GM10266 (cell line): Measurements from ENCODE around the gene HES1.

Experiments used
- DNase-seq: peaks from one replicate; pipeline ENCODE4 v3.0.0; 2012; ENCODE audit errors: extremely low spot score
- TF ChIP-seq, protein P1 (sequence below): IDR thresholded peaks from 2 replicates; pipeline ENCODE4 v1.5.1; 2012; ENCODE audit warnings: mild to moderate bottlenecking, low read depth; ENCODE audit not compliant: control insufficient read depth, insufficient read depth; ENCODE audit errors: missing control alignments

HES1 gene

DNA sequence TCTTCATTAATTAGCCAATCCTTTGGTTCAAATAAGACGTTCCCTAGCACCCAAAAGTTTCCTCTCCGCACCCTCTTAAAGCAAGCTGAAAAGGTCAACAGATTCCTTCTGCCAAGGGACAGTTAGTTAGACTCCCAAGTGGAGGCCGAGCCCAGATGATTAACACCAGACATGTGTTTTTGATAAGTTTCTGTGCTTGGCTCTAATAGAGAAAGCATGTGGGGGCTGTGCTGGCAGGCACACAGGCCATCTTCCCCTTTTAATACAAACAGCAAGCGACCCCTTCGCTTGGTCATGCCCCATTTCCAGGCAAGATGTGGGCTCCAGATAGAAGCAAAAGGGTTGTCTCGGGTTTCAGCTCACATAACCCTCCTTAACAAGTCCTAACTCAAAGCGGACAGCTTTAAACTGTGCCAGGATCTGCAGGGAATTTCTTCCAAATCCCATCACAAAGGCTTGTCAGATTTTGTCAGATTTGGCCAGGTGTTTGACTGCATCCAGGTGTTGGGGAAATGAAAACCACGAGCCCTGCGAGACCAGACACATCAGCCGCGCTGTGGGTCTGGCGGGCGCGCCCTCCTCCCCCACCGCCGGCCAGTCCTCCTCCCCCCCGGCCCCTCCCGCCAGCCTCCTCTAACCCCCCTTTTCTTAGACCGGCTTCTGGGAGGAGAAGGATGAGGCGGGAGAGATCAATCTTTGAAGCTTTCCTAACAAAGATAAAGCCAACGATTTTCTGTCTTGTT, 3.3 kb downstream of the HES1 start:
- peak; percentile 57 for DNase-seq

DNA sequence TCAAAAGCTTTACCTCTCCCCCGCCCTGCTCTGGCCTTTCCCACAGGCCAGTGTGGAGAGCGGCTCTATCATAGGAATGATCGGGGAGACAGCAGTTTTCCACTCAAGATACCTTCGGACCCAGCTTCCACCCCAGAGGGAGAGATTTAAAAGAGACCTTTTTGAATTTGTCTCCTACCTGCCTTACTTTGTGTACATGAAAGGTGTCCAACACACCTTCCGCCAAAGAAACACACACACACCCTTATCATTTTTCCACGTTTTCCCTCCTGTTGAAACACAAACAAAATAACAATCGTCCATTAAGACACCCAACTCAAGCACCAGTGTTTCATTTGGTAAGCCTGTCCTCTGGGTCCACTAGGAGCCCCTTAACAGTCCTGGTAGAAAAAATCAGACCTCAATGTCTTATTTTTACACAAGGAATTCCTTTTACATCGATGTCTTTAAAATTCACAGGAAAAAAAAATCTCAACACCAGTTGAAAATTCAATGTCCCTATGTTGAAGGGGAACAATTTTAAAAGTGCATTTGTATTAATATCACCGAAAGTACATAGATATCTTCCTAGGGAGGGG, 4.0 kb downstream of the HES1 start:
- TF ChIP-seq, protein P1, sequence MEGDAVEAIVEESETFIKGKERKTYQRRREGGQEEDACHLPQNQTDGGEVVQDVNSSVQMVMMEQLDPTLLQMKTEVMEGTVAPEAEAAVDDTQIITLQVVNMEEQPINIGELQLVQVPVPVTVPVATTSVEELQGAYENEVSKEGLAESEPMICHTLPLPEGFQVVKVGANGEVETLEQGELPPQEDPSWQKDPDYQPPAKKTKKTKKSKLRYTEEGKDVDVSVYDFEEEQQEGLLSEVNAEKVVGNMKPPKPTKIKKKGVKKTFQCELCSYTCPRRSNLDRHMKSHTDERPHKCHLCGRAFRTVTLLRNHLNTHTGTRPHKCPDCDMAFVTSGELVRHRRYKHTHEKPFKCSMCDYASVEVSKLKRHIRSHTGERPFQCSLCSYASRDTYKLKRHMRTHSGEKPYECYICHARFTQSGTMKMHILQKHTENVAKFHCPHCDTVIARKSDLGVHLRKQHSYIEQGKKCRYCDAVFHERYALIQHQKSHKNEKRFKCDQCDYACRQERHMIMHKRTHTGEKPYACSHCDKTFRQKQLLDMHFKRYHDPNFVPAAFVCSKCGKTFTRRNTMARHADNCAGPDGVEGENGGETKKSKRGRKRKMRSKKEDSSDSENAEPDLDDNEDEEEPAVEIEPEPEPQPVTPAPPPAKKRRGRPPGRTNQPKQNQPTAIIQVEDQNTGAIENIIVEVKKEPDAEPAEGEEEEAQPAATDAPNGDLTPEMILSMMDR: no peak
- DNase-seq: no peak

More for the DNA sequence above, 3.3 kb downstream of the HES1 start:
- TF ChIP-seq, protein P1: no peak

DNA sequence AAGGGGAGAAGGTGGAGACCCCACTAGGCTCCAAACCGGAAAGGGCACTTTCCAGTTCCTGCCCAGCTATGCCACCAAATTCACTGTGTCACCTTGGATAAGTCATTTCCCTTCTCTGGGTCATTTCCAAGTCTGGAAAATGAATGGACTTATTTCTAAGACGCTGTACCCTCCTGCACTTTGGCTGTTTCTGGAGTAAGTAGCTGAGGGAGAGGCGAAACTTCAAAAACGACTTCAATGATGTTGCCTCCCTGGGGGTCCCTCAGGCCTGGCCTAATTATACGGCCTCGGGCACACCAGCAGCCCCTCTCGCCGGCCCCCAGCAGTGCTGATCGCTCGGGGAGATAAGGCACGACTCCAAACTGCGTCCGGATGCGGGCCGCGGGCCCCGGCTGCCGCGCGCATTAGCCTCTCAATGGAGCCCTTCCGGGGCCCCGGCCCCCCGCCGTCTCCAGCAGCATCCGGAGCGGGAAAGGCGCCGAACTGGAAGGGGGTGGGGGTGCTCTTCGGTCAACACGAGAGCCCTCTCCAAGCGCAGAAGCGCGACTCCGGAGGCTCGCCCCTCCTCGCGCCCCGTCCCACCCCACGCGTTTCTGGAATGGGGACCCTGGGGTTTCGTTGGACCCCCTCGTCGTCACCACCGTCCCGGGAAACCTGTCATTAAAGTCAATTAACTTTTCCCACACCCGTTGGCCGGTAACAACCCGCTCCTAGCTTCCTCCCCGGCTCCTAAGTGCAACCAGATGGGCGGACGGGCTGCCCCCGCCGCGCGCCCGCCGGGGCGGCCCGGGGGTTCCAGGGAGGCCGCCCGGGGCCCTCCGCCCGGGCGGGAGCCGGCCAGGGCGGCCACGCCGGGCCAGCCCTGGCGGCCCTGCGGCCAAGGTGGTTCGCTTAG, 4.8 kb downstream of the HES1 start:
- TF ChIP-seq, protein P1: no peak
- DNase-seq: peak; percentile 69

DNA sequence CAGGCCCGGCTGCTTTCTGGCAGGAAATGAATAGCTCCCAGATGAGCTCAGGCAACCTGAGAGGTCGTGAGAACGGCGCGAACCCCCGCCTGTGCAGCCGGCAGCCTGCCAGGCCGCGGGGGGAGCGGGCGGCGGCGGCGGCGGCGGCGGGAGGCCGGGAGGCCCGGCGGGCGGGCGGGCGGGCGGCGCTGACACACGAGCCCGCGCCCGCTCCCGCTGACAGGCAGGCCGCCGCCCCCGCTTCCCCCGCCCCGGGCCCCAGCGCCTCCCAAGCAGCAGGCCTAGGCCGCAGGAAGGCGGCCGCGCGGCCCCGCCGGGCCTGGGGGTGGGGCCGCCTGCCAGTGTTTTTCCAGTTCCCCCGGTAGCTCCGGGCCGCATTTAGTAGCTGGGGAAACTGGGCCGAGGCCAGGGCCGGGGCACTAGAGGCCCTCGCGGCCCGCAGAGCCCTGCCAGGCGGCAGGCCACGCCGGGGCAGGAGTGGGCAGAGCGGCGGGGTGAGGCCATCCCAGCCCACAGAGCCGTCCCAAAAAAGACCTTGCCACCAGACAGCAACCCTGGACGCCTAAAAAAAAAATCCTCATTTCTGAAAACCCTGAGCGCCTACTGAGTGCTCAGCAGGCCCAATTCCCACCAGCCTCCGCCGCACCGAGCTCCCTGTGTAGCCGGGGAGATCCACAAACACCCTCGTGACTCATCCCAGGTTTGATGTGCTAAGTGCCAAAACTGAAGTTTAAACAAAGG, 5.6 kb downstream of the HES1 start:
- peak; percentile 95 for DNase-seq
- TF ChIP-seq, protein P1: no peak

DNA sequence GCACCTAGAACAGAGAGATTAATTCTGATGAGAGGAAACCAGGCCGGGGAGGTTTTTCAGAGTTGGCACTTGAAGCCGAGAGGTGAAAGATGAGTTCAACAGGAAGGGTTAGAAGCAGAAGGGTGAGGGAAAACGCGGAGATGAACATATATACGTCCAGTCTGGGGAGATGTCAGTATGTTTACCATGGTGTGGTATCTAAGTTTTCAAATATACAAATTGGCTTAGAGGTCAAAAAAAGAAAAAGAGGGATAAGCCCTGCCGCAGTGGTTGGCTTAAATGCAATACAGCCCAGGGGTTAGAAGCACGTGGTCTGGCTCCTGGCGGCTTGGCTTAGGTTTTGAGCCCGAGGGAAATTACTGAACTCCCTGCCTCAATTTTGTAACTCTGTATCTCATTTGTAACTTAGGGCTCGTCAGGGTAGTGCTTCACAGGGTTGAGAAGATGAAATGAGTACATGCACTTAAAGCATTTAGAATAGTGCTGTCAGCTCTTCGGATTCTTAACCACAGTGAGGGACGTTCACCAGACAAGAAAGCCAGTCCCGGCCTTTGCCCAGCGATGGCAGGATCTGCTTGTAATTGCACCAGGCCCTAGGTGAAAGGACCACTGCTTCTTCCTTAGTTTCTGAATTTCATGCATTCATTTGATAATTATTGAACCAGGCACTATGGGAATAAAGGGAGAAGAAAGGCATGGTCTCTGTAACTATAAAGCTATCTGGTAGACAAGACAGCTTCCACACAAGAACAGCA, 6.4 kb downstream of the HES1 start:
- TF ChIP-seq, protein P1: no peak

DNA sequence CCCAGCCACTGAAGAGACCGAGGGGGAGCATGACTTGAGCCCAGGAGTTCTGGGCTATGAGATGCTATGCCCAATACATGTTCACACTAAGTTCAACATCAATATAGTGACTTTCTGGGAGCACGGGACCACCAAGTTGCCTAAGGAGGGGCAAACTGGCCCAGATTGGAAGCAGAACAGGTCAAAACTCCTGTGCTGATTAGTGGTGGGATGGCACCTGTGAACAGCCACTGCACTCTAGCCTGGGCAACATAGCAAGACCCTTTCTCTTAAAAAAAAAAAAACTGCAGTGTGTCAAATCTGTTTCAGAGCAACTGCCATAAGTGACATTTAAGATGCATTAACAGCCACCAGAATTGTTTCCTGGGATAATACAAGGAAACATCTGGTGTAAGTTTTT, 9.8 kb downstream of the HES1 start:
- no peak for DNase-seq
- TF ChIP-seq, protein P1: no peak

More for the DNA sequence above, 6.4 kb downstream of the HES1 start:
- peak; percentile 41 for DNase-seq
